ENCODE results near the gene TSHB. TPM values are rescaled to one million over a fixed set of nuclear protein-coding genes. Genes with fewer than 3 reads are reported as not detected.

TSHB gene
- not detected in 2 replicates for total RNA-seq

- Histone ChIP-seq H2AFZ (ENCODE audit: low read length) (no peak within 1 kb of the TSS), H3K4me3 (ENCODE audit: insufficient read depth, low read length) (no peak within 1 kb of the TSS), H3K9me3 (ENCODE audit: low read depth, low read length) (no peaks in the 10 kb centered on the region), H3K4me2 (ENCODE audit: insufficient read depth, low read length) (no peak within 1 kb of the TSS), H4K20me1 (ENCODE audit: insufficient read depth, low read length) (no peaks in the 10 kb centered on the region), H3K27me3 (ENCODE audit: insufficient read depth, low read length) (peaks cover 7% of the 10 kb centered on the region), H3K4me1 (ENCODE audit: insufficient read depth, low read length) (no peaks in the 10 kb centered on the region), H3K79me2 (ENCODE audit: insufficient read depth, low read length) (no peaks in the 10 kb centered on the region), H3K36me3 (ENCODE audit: insufficient read depth, low read length) (no peaks in the 10 kb centered on the region), H3K27ac (ENCODE audit: low read depth, low read length) (no peak within 1 kb of the TSS)
- no peak for TF ChIP-seq CTCF (IDR thresholded peaks at IDR 0.05; ENCODE audit: extremely low read depth, low read depth, low read length)
- DNase-seq (ENCODE audit: insufficient read length, low spot score, missing footprints), result no peak
Observed at GRCh38 chr1:115029526-115029925, at the start of gene TSHB. Gene TSHB, plus strand, starts transcription at chr1:115029826. Its CDS starts 3,537 bp downstream, at chr1:115033363.

- peaks cover 4% of the 10 kb centered on the region for H3K9me3 ChIP-seq (ENCODE audit: low read depth, low read length)
- H3K79me2 ChIP-seq (ENCODE audit: insufficient read depth, low read length), result no peaks in the 10 kb centered on the region
- H3K27me3 ChIP-seq (ENCODE audit: insufficient read depth, low read length), result peaks cover 7% of the 10 kb centered on the region
- TF ChIP-seq CTCF (IDR thresholded peaks at IDR 0.05; ENCODE audit: extremely low read depth, low read depth, low read length), result no peak
- H3K27ac ChIP-seq (ENCODE audit: low read depth, low read length), result no peak overlapping the region
- H3K4me1 ChIP-seq (ENCODE audit: insufficient read depth, low read length), result no peaks in the 10 kb centered on the region
- no peaks in the 10 kb centered on the region for H4K20me1 ChIP-seq (ENCODE audit: insufficient read depth, low read length)
- no peaks in the 10 kb centered on the region for H3K36me3 ChIP-seq (ENCODE audit: insufficient read depth, low read length)
- no peak overlapping the region for H3K4me2 ChIP-seq (ENCODE audit: insufficient read depth, low read length)
- DNase-seq (ENCODE audit: insufficient read length, low spot score, missing footprints), result no peak
- H2AFZ ChIP-seq (ENCODE audit: low read length), result no peak overlapping the region
- H3K4me3 ChIP-seq (ENCODE audit: insufficient read depth, low read length), result no peak overlapping the region
Observed at GRCh38 chr1:114982251-114982650, 47.4 kb upstream of the TSHB start.

- Histone ChIP-seq H3K4me1 (ENCODE audit: insufficient read depth, low read length) (no peaks in the 10 kb centered on the region), H3K27me3 (ENCODE audit: insufficient read depth, low read length) (peaks cover 3% of the 10 kb centered on the region), H4K20me1 (ENCODE audit: insufficient read depth, low read length) (no peaks in the 10 kb centered on the region), H3K4me3 (ENCODE audit: insufficient read depth, low read length) (no peak overlapping the region), H3K36me3 (ENCODE audit: insufficient read depth, low read length) (no peaks in the 10 kb centered on the region), H3K27ac (ENCODE audit: low read depth, low read length) (no peak overlapping the region), H3K9me3 (ENCODE audit: low read depth, low read length) (peaks cover 6% of the 10 kb centered on the region), H3K79me2 (ENCODE audit: insufficient read depth, low read length) (no peaks in the 10 kb centered on the region), H2AFZ (ENCODE audit: low read length) (no peak overlapping the region), H3K4me2 (ENCODE audit: insufficient read depth, low read length) (no peak overlapping the region)
- TF ChIP-seq CTCF (IDR thresholded peaks at IDR 0.05; ENCODE audit: extremely low read depth, low read depth, low read length), result no peak
- DNase-seq (ENCODE audit: insufficient read length, low spot score, missing footprints), result no peak
Observed at GRCh38 chr1:114986286-114986685, 43.3 kb upstream of the TSHB start.

GRCh38 chr1:114988095-114988494, 41.5 kb upstream of the TSHB start:
- H3K4me1 ChIP-seq (ENCODE audit: insufficient read depth, low read length), result no peaks in the 10 kb centered on the region

More at GRCh38 chr1:114988095-114988494, 41.5 kb upstream of the TSHB start:
- no peak for DNase-seq (ENCODE audit: insufficient read length, low spot score, missing footprints)
- H3K79me2 ChIP-seq (ENCODE audit: insufficient read depth, low read length), result no peaks in the 10 kb centered on the region
- H3K4me3 ChIP-seq (ENCODE audit: insufficient read depth, low read length), result no peak overlapping the region
- TF ChIP-seq CTCF (IDR thresholded peaks at IDR 0.05; ENCODE audit: extremely low read depth, low read depth, low read length), result no peak
- H3K4me2 ChIP-seq (ENCODE audit: insufficient read depth, low read length), result no peak overlapping the region
- no peak overlapping the region for H3K27ac ChIP-seq (ENCODE audit: low read depth, low read length)
- no peaks in the 10 kb centered on the region for H4K20me1 ChIP-seq (ENCODE audit: insufficient read depth, low read length)
- peaks cover 6% of the 10 kb centered on the region for H3K27me3 ChIP-seq (ENCODE audit: insufficient read depth, low read length)
- no peaks in the 10 kb centered on the region for H3K36me3 ChIP-seq (ENCODE audit: insufficient read depth, low read length)
- no peak overlapping the region for H2AFZ ChIP-seq (ENCODE audit: low read length)
- peaks cover 2% of the 10 kb centered on the region for H3K9me3 ChIP-seq (ENCODE audit: low read depth, low read length)
